ENCODE measurements around the gene MICU2.

Gene MICU2

DNA sequence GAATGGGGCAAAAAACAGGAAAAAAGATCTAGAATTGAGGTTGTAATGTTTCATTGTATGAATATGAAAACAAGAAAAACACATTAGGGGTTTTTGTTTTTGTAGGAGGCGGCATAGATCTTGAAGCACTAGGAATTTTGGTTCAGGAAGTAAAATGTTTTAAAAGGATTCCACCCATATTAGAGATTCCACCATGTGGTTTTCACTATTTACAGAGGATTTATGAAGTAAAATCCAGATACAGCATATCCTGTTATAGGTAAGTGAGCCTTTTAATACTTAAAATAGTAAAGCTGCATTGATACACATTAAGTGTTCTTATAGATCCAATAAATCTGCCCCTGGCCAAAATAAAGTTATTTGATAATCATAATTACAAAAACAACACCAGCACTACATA is 61.4 kb downstream of the MICU2 start:
- no peak for DNase-seq

- no peak for DNase-seq
These were observed 62.0 kb downstream of the MICU2 start for GRCh38 chr13:21541980-21542379.

DNA sequence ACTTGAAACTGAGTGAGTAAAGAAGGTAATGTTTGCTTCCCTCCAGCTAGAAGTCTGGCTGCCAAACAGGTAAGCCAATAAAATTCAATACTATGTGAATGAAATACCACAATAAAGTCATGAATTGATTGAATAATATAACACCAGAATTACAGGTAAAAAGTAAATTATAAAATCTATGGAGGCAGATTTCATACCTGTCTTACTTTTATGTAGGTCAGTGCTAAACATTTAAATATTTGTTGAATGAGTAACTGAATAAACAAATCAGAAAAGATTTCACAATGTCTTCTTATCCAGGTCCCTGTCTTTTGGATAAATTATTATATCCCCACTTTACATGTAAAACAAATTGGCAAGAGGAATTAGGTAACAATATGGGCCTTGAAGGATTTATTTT is 62.7 kb downstream of the MICU2 start:
- DNase-seq = no peak

- no peak for DNase-seq
These were observed 64.3 kb downstream of the MICU2 start for GRCh38 chr13:21539687-21540086.

DNA sequence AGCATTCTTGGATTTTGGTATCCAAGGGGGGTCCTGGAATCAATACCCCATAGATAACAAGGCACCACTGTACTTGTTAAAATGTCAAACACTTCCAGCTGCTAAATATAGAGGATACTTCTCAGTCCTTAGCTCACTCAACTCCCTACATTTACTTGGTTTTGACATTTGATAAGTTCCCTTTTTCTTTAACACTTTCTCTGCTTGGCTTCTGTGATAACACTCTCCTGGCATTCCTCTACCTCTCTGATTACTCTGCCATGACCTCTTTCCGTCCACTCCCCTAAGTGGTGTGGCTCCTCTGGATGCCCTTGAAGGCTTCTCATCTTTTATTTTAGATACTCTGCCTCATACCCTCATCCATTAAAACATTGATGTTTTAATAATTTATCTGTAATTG is 65.2 kb downstream of the MICU2 start:
- DNase-seq = no peak

GRCh38 chr13:21538280-21538679 is 65.7 kb downstream of the MICU2 start:
- no peak for DNase-seq

- DNase-seq = no peak
These were observed 66.9 kb downstream of the MICU2 start for GRCh38 chr13:21537105-21537504.

DNA sequence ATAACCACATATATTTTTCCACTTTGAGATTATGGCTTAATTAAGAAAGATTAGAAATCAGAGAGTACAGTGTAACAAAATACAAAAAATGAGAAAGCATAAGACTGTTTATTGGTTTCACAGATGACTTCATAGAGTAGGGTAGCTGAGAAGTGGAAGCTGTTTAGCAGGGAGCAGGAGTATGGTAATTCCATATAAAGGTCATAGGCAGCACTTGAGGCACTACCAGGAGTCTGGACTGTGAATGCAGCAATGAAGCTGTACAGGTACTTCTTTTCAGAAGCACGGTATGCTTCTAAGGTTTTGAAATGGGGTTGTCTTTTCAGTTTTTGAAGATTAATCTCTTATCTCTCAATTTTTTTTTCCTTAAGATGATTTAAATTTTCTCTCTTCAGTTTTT is 69.2 kb downstream of the MICU2 start:
- no peak for DNase-seq

GRCh38 chr13:21531455-21531854 is 72.5 kb downstream of the MICU2 start:
- DNase-seq = no peak

DNA sequence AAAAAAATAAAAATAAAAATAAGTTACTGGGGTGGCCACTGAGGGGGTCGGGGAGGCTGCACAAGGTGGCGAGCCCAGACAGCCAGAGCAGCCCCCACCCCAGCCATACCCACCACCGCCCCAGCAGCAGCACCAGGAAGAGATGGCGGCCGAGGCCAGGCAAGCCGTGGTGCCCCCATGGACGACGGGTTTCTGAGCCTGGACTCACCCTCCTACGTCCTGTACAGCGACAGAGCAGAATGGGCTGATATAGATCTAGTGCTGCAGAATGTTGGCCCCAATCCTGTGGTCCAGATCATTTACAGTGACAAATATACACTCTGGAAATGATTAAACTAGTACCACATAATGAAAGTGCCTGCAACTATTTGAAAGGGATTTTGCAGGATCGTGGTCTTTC is 73.3 kb downstream of the MICU2 start:
- DNase-seq = no peak

DNA sequence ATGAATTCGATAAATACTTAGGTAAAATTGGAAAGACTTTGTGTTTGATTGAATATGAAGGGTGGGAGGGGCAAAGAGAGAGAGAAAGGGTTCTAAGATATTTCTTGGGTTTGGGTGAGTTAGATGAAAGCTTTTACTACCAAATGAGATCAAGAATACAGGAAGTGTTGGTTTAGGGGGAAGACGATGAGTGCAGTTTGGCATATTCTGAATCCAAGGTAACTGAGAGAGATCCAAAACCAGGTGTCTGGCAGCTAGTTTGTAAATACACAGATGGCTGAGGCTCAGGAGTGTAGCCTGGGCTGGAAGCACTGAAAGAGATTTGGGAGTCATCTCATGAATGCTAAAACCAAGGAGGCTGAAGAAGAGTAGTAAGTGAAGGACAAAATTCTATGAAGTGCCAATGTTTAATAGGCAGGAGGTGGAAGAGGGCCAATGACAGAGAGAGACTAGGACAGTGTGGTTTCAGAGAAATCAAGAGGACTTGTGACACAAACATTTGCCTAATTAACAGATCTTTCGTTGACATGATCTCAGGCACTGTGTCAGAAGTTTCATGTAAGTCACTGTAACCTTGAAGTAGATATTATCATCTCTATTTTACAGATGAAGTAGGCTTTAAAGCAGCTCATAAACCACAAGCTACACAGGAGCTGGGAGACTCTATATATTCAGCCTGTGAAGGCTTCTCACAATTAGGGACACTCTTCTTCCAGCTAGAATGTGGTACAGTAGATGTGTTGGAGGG is 74.7 kb downstream of the MICU2 start:
- no peak for DNase-seq

- no peak for DNase-seq
These were observed 75.4 kb downstream of the MICU2 start for GRCh38 chr13:21528616-21529015.

- no peak for DNase-seq
These were observed 77.0 kb downstream of the MICU2 start for GRCh38 chr13:21526707-21527540.

DNA sequence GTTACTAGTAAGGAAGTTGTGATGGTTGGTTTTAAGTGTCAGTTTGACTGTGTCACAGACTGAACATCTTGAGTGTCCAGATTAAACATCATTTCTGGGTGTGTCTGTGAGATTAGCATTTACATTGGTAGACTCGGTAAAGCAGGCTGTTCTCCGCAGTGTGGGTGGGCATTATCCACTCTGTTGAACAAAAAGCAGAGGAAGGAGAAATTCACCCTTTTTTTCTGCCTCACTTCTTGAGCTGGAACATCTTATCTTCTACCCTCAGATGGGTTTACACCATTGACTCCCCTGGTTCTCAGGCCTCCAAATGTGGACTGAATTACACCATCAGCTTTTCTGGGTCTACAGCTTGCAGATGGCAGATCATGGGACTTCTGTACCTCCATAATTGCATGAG is 81.1 kb downstream of the MICU2 start:
- no peak for DNase-seq

GRCh38 chr13:21522130-21522529 is 81.8 kb downstream of the MICU2 start:
- DNase-seq = no peak

DNA sequence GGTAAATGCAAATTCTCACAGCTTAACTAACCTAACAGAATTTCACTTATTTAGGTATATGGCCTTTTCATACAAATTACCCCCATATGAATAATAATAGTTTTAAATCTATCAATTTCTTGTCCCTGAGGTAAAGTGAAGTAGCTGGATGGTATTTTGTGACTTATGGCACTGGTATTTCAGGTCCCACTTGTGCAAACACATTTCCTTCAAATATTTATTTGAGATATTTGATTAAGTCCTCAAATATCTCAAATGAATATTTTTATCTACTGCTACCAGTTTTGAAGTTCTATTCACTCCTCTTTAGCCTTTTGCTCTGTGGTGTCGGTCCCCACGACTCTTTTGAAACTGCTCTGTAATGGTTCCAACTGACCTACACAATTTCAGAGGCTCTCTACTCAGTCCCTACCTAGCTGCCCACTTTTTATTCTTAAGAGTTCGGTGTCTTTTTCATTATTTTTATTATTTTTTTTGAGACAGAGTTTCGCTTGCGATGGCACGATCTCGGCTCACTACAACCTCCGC is 85.3 kb downstream of the MICU2 start:
- DNase-seq = no peak

- no peak for DNase-seq
These were observed 86.4 kb downstream of the MICU2 start for GRCh38 chr13:21517576-21517975.

GRCh38 chr13:21516805-21517204 is 87.2 kb downstream of the MICU2 start:
- no peak for DNase-seq

DNA sequence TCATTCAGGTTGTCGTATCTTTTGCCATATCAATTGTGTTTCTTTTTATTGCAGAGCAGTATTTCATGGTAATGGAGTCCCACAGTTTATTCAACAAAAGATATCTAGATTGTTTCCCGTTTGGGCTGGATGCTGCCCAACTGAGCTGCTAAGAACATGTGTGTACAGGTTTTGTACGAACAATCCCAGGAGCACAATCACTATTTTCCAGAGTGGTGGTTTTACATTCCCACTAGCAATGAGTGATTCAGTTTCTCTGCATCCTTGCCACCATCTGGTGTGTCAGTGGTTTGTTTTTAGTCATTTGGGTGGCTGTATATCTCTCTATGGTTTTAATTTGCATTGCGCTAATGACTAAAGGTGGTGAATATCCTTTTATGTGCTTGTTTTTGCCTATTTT is 92.1 kb downstream of the MICU2 start:
- DNase-seq = no peak

DNA sequence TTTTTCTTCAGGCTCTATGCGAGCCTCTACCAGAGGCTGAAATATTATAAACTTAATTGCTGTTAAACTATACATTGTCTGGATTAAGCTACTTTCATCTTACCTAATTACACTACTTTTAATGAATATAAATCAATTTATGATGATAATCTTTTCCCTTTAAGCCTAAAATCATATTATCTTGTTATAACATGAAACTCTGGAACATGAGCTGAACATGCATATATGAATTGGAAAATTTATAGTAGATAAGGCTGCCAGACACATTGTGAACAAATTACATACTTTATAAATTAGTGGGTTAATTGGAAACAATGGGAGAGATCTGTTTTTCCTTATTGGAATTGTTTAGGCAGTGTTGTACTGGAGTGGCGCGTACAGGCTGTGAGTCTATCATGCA is 99.6 kb downstream of the MICU2 start:
- no peak for DNase-seq

- DNase-seq = no peak
These were observed 102.3 kb downstream of the MICU2 start for GRCh38 chr13:21501686-21502085.

GRCh38 chr13:21486322-21486721 is 117.6 kb downstream of the MICU2 start:
- no peak for DNase-seq

DNA sequence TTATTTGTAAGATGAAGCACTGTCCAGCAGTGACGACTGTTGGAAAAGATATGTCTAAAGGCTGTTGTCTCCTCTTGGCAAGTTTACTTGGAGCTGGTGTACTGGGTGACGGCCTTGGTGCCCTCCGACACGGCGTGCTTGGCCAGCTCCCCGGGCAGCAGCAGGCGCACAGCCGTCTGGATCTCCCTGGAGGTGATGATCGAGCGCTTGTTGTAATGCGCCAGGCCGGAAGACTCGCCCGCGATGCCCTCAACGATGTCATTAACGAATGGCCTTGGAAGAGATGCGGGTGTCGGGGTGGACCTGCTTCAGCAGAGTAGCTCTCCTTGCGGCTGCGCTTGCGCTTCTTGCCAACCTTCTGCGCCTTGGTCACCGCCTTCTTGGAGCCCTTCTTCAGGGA is 120.2 kb downstream of the MICU2 start:
- no peak for DNase-seq

- no peak for DNase-seq
These were observed 122.6 kb downstream of the MICU2 start for GRCh38 chr13:21481359-21481758.
